NCI-H748 (cell line): ENCODE data around the gene SPINK7.

Experiments
- DNase-seq: peaks from one replicate; lab custom pipeline; 2025; ENCODE audit not compliant: unreplicated experiment; lab: John Stamatoyannopoulos, UW

SPINK7 gene

DNA sequence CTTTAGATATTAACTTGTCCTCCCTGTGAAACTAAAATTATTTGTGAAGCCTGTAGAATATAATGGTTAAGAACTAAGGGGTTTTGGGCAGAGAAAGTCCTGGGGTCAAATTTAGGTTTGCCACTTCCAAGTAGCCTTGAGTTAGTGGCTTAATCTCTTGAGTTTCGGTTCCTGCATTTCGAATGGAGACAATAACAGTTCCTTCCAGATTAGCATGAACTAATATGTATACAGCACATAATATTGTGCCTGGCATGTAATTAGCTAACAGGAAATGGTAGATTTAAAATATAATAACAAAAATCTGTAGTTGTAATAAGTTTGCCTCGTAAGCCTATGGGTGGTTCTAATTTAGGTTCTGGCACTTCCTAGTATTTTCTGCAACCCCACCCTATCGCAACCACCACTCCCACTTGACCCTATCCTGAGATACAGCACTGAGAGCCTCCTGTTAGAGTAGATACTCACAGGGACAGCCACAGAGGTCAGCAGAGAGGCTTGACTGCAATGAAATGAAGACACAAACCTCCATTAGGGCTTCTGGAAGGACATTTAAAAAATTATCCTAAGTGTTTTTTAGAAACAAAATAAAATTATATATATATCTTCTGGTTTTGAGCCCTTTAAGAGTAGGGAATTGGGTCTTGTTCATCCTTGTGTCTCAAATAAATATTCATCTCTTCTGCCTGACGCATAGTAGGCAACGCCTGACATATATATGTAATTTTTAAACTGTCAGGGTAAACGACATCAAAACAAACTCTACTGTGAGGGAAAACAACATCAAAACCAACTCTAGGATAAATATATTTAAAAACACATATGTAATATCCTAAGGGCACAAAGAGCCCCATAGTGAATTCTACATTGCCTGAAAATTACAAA is 31.6 kb downstream of the SPINK7 start:
- DNase-seq = no peak

GRCh38 chr5:148347706-148348105 is 35.5 kb downstream of the SPINK7 start:
- DNase-seq = no peak

DNA sequence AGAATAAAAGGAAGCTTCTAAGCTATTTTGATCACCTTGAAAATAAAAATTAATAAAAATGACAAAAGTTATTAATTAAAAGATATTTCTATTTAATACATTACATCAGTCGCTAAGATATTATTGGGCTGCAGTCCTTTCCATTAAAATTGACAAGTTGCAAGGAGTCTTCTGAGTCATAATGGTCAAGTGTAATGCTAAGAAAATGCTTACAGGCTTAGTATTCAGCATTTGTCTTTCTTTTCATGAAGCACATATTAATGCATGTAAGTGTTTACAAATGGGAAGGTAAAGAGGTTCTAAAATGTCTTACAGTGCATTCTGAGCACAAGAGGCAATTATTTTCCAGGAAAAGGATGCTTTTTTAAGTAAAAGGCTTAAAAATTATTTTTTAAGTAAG is 40.5 kb downstream of the SPINK7 start:
- DNase-seq = no peak

DNA sequence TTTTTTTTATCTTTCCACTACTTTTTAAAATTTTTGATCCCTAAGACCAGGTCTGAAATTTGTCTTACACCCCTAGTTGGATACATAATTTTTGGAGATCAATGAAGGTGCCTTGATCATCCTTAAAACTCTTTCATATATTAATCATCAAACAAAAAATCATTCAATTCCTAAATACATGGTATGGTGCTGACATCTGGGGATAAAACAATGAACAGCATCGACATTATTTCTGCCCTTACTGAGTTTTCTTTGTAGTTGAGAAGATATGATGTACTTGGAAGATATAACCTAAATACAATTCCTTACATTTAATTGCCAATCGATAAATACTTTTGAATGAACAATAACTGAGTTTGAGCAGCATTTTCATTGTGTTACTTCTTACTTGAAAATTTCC is 41.4 kb downstream of the SPINK7 start:
- DNase-seq = no peak

- DNase-seq = no peak
Measured at GRCh38 chr5:148364343-148364742, 52.1 kb downstream of the SPINK7 start.
